Endothelial cell of umbilical vein (primary cell): ENCODE data around the gene CEP57L1. TPM values are rescaled to one million over a fixed set of nuclear protein-coding genes. Genes with fewer than 3 reads are reported as not detected.

ENCODE experiments used
- BruUV-seq: library from RNA; stranded (reverse); fragments of 400-500 nt; replicated peaks from 2 replicates; lab custom pipeline; 2021; lab: Mats Ljungman, UMichigan
- CTCF ChIA-PET: fragments of 300-600, 350-600 bp; sonication (Branson Sonifier 250); formaldehyde crosslinking; loops from one replicate; lab custom pipeline; 2021; ENCODE audit warnings: antibody characterized with exemption, inconsistent platforms; lab: Charles Lee
- POLR2A ChIA-PET: fragments of 300-600, 350-600 bp; sonication (Branson Sonifier 250); formaldehyde crosslinking; loops from one replicate; lab custom pipeline; 2021; ENCODE audit warnings: antibody characterized with exemption, inconsistent platforms; lab: Charles Lee
- DNase-seq: peaks from one replicate; pipeline ENCODE4 v3.0.0-alpha.2; 2011; ENCODE audit warnings: low read depth, low spot score
- FAIRE-seq: peaks from 2 replicates; lab custom pipeline; 2011; peaks lifted over from hg19 to GRCh38; lab: Jason Lieb, UNC
- H2AFZ ChIP-seq: 2 replicates; pipeline ENCODE4 v1.6.0; 2012; ENCODE audit warnings: low read depth, low read length, control low read depth, inconsistent platforms
- H3K27ac ChIP-seq: 2 replicates; pipeline ENCODE4 v1.5.1; 2011; ENCODE audit warnings: low read depth, mild to moderate bottlenecking, control low read depth, low read length, moderate library complexity; ENCODE audit not compliant: insufficient read depth
- H3K27me3 ChIP-seq, 2 experiments: 2 replicates each; pipeline versions ENCODE4 v1.6.0 to v1.6.1; 2011; ENCODE audit warnings: low read length in 2 of 2, mixed read lengths in 1 of 2; ENCODE audit not compliant: control insufficient read depth in 2 of 2, insufficient read depth in 2 of 2
- H3K36me3 ChIP-seq, 2 experiments: 2 replicates in 1 of 2; 3 replicates in 1 of 2; pipeline ENCODE4 v1.5.1; 2011; ENCODE audit warnings: low read length in 2 of 2, mild to moderate bottlenecking in 1 of 2, moderate library complexity in 1 of 2; ENCODE audit not compliant: control insufficient read depth in 2 of 2, insufficient read depth in 2 of 2; ENCODE audit errors: extremely low read depth in 1 of 2
- H3K4me1 ChIP-seq: 3 replicates; pipeline ENCODE4 v1.5.1; 2011; ENCODE audit warnings: mild to moderate bottlenecking, low read length; ENCODE audit not compliant: control insufficient read depth, insufficient read depth; ENCODE audit errors: extremely low read depth
- H3K4me2 ChIP-seq: 2 replicates; pipeline ENCODE4 v1.6.1; 2011; ENCODE audit warnings: low read length, control low read depth, mixed read lengths; ENCODE audit not compliant: insufficient read depth
- H3K4me3 ChIP-seq, 3 experiments: fragments of 200-600 bp in 1 of 3; sonication (generic), shearing (Covaris generic) in 1 of 3; replicated peaks in 1 of 3; 2 replicates each; pipeline ENCODE4 v1.5.1; 2011 to 2016; ENCODE audit warnings: control low read depth in 3 of 3, low read length in 3 of 3, mild to moderate bottlenecking in 2 of 3, inconsistent platforms in 1 of 3, low read depth in 1 of 3, moderate library complexity in 1 of 3; ENCODE audit not compliant: insufficient read depth in 1 of 3
- H3K79me2 ChIP-seq: 2 replicates; pipeline ENCODE4 v1.6.0; 2012; ENCODE audit warnings: low read length, inconsistent platforms; ENCODE audit not compliant: control insufficient read depth, insufficient read depth
- H3K9ac ChIP-seq: replicated peaks from 2 replicates; pipeline ENCODE3; 2011; ENCODE audit warnings: low read length, control low read depth; ENCODE audit not compliant: insufficient read depth; ENCODE audit errors: extremely low read depth
- H3K9me1 ChIP-seq: replicated peaks from 3 replicates; pipeline ENCODE4 v1.6.0; 2011; ENCODE audit warnings: mild to moderate bottlenecking, low read length; ENCODE audit not compliant: control insufficient read depth, insufficient read depth; ENCODE audit errors: extremely low read depth
- H3K9me3 ChIP-seq: replicated peaks from 2 replicates; pipeline ENCODE4 v1.5.1; 2012; ENCODE audit warnings: low read length, inconsistent platforms; ENCODE audit not compliant: control insufficient read depth, insufficient read depth
- H4K20me1 ChIP-seq: replicated peaks from 2 replicates; pipeline ENCODE3; 2011; ENCODE audit warnings: mild to moderate bottlenecking, low read length; ENCODE audit not compliant: control insufficient read depth, insufficient read depth; ENCODE audit errors: extremely low read depth
- CTCF ChIP-seq, 2 donors: IDR thresholded peaks; 1 replicate in 1 of 2; 2 replicates in 1 of 2; pipeline ENCODE4 v1.5.1; 2011; ENCODE audit warnings: low read length in 2 of 2, mild to moderate bottlenecking in 2 of 2, moderate library complexity in 2 of 2, control low read depth in 1 of 2, inconsistent platforms in 1 of 2, low read depth in 1 of 2; ENCODE audit not compliant: insufficient read depth in 1 of 2; ENCODE audit errors: extremely low read depth in 1 of 2
- EZH2 ChIP-seq: IDR thresholded peaks from 2 replicates; pipeline ENCODE4 v1.6.1; 2012; ENCODE audit warnings: borderline replicate concordance, low read depth, mild to moderate bottlenecking, moderate library complexity, low read length, inconsistent platforms; ENCODE audit not compliant: severe bottlenecking
- FOS ChIP-seq: IDR thresholded peaks from 2 replicates; pipeline ENCODE4 v1.6.1; 2011; ENCODE audit warnings: mild to moderate bottlenecking, low read length, moderate library complexity, borderline replicate concordance; ENCODE audit not compliant: insufficient read depth
- GATA2 ChIP-seq: IDR thresholded peaks from 2 replicates; pipeline ENCODE4 v1.7.0; 2011; ENCODE audit warnings: low read depth, mild to moderate bottlenecking, moderate library complexity, mixed read lengths, low read length; ENCODE audit not compliant: insufficient read length, insufficient read depth
- JUN ChIP-seq: IDR thresholded peaks from 2 replicates; pipeline ENCODE4 v1.6.1; 2011; ENCODE audit warnings: borderline replicate concordance, low read depth; ENCODE audit not compliant: insufficient read length, insufficient read depth
- MAX ChIP-seq: IDR thresholded peaks from 2 replicates; pipeline ENCODE4 v1.6.1; 2011; ENCODE audit not compliant: insufficient read depth, insufficient read length
- MYC ChIP-seq: IDR thresholded peaks from one replicate; pipeline ENCODE4 v1.6.1; 2011; ENCODE audit warnings: mild to moderate bottlenecking, low read depth, low read length
- POLR2A ChIP-seq: IDR thresholded peaks from 2 replicates; pipeline ENCODE4 v1.6.1; 2012; ENCODE audit warnings: low read depth, mild to moderate bottlenecking, control low read depth, low read length
- POLR2AphosphoS5 ChIP-seq: IDR thresholded peaks from 2 replicates; pipeline ENCODE4 v1.6.1; 2012; ENCODE audit warnings: low read depth, mild to moderate bottlenecking, control low read depth, low read length, moderate library complexity; ENCODE audit not compliant: insufficient read depth
- dilution Hi-C: fragments of 300-500 bp; cut with MboI; formaldehyde crosslinking; loops from one replicate; pipeline ENCODE4 v1.15.0; 2019; ENCODE audit warnings: low sequenced_read_pairs; ENCODE audit not compliant: extremely low pct_ligation_motif_present
- intact Hi-C: fragments of 100-400 bp; cut with micrococcal nuclease; formaldehyde crosslinking; loops from one replicate; pipeline ENCODE4 v1.10.0; 2022
- polyA plus RNA-seq, 4 experiments: library from polyadenylated mRNA; depleted of rRNA in 3 of 4; stranded (reverse) in 3 of 4; unstranded in 1 of 4; fragments of >200 nt; gene quantifications; 2 replicates each; pipeline versions ENCODE4 v1.2.1 to v1.2.3, GENCODE V29; 2011 to 2012; ENCODE audit warnings: missing spikeins in 1 of 4
- total RNA-seq: library from RNA; stranded (reverse); gene quantifications from 2 replicates; pipeline ENCODE4 v1.2.3, GENCODE V29; 2021

The CEP57L1 gene
- total and polyA plus RNA-seq, 2 donors (not counting 3 experiments of a cell fraction or from before 2014, with no cell fraction given): 7.8 to 20.9 TPM

- no peaks in the 10 kb centered on the region for H4K20me1 ChIP-seq
- no peak for DNase-seq
- H3K9me3 ChIP-seq: no peaks in the 10 kb centered on the region
- ChIA-PET POLR2A (interaction anchor here (0.7 kb wide), 2 partner anchors 46 to 175 kb away, joined by 3 read pairs; partner anchors contain the start of gene SESN1), CTCF (interaction anchor here (0.9 to 1.7 kb wide), 4 partner anchors 9 to 155 kb away, joined by 3 to 11 read pairs (median 6); no protein-coding TSS in a partner anchor)
- no peak overlapping the region for H3K27ac ChIP-seq
- no peak overlapping the region for H3K4me2 ChIP-seq
- no peaks in the 10 kb centered on the region for H3K9me1 ChIP-seq
- H3K36me3 ChIP-seq: no peaks in the 10 kb centered on the region
- no peaks in the 10 kb centered on the region for H3K79me2 ChIP-seq
- no peaks in the 10 kb centered on the region for H3K27me3 ChIP-seq
- BruUV-seq: no TSS peak
- no peak for TF ChIP-seq POLR2A
- TF ChIP-seq GATA2: no peak
- no peak for TF ChIP-seq EZH2
- no peak for TF ChIP-seq JUN
- TF ChIP-seq POLR2AphosphoS5: no peak
- TF ChIP-seq FOS: no peak
- TF ChIP-seq MYC: no peak
- no peak for TF ChIP-seq MAX
- TF ChIP-seq CTCF (IDR thresholded peaks at IDR 0.05; ENCODE audit: extremely low read depth in 1 of 2, insufficient read depth in 1 of 2, low read depth in 1 of 2, low read length in 2 of 2): no peak
- dilution Hi-C loops: no loop called here
- H3K4me1 ChIP-seq: no peaks in the 10 kb centered on the region
- H2AFZ ChIP-seq: no peak overlapping the region
- H3K4me3 ChIP-seq: no peak overlapping the region
- H3K9ac ChIP-seq: no peak overlapping the region
- intact Hi-C loops: no loop called here
- no peak for FAIRE-seq
Observed at GRCh38 chr6:109048670-109049415, 46.5 kb upstream of the CEP57L1 start.
